ENCODE measurements around the gene GALNT9. TPM values are rescaled to one million over a fixed set of nuclear protein-coding genes. Genes with fewer than 3 reads are reported as not detected.

Gene GALNT9
- total and polyA plus RNA-seq, 10 donors: 0.20 to 2.4 (median 0.84) TPM

DNA sequence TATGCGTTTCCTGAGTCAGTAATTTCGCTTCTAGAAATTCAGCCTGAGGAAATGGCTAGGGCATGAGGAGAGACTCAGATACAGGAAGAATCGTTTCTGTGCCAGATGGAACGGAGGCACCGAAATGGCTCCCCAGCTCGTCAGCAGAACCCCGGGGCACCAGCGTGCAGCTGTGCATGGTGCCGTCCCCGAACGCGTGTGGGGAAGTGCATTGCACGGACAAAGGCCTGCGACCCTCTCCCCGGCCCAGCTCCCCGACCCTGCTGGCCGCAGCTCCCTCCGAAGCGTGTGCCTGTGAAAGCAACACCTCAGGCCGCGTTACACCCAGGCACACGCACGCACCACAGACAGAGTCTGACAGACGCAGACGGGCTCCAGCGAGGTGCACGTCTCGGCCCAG lies 102.3 kb downstream of the GALNT9 start:
- Histone ChIP-seq H3K4me1 (peaks cover 0 to 6% (median 3%) of the 10 kb centered on the region in 6 donors), H3K4me3 (no peak overlapping the region), H3K36me3 (no peaks in the 10 kb centered on the region), H3K27me3 (replicated peaks in 1 of 7) (peaks cover 0 to 47% (median 29%) of the 10 kb centered on the region in 7 donors), H3K9me3 (no peaks in the 10 kb centered on the region), H3K27ac (no peak overlapping the region)
- DNase-seq: no peak
- intact Hi-C loops (cut with DNase I; ENCODE audit: low total_unique reads): no loop called here
- TF ChIP-seq POLR2AphosphoS5 (IDR thresholded peaks at IDR 0.05) (no peak), CTCF (IDR thresholded peaks at IDR 0.05 in 8 of 11, conservative IDR thresholded peaks at IDR 0.05 in 3 of 11) (no peak), POLR2A (IDR thresholded peaks at IDR 0.05) (no peak)
- WGBS, 5 donors: 73 to 81% (median 73%) methylated on average over 21 to 28 of the region's 28 CpGs

- Histone ChIP-seq H3K4me3 (no peak overlapping the region), H3K27ac (no peak overlapping the region), H3K4me1 (peaks cover 0 to 10% (median 4%) of the 10 kb centered on the region in 6 donors), H3K9me3 (no peaks in the 10 kb centered on the region), H3K27me3 (replicated peaks in 1 of 7) (peaks cover 0 to 52% (median 32%) of the 10 kb centered on the region in 7 donors), H3K36me3 (no peaks in the 10 kb centered on the region)
- no peak for DNase-seq
- intact Hi-C loops (cut with DNase I; ENCODE audit: low total_unique reads): no loop called here
- TF ChIP-seq CTCF (IDR thresholded peaks at IDR 0.05 in 8 of 11, conservative IDR thresholded peaks at IDR 0.05 in 3 of 11): no peak
- no peak for TF ChIP-seq POLR2AphosphoS5 (IDR thresholded peaks at IDR 0.05)
- TF ChIP-seq POLR2A (IDR thresholded peaks at IDR 0.05): no peak
- WGBS, 5 donors: 62 to 91% (median 71%) methylated on average over 1 of the region's 1 CpG
These were observed 102.8 kb downstream of the GALNT9 start for GRCh38 chr12:132226604-132227003.

- Histone ChIP-seq H3K9me3 (no peaks in the 10 kb centered on the region), H3K4me3 (no peak overlapping the region), H3K27ac (no peak overlapping the region), H3K27me3 (replicated peaks in 1 of 7) (peaks cover 0 to 56% (median 30%) of the 10 kb centered on the region in 7 donors), H3K36me3 (no peaks in the 10 kb centered on the region), H3K4me1 (peaks cover 0 to 10% (median 4%) of the 10 kb centered on the region in 6 donors)
- intact Hi-C loops (cut with DNase I; ENCODE audit: low total_unique reads): no loop called here
- TF ChIP-seq POLR2A (IDR thresholded peaks at IDR 0.05): no peak
- no peak for TF ChIP-seq POLR2AphosphoS5 (IDR thresholded peaks at IDR 0.05)
- no peak for TF ChIP-seq CTCF (IDR thresholded peaks at IDR 0.05 in 8 of 11, conservative IDR thresholded peaks at IDR 0.05 in 3 of 11)
- 78 to 89% (median 84%) methylated on average over 1 of the region's 1 CpG for WGBS, 5 donors
- DNase-seq: no peak
These were observed 104.2 kb downstream of the GALNT9 start for GRCh38 chr12:132225214-132225613.

DNA sequence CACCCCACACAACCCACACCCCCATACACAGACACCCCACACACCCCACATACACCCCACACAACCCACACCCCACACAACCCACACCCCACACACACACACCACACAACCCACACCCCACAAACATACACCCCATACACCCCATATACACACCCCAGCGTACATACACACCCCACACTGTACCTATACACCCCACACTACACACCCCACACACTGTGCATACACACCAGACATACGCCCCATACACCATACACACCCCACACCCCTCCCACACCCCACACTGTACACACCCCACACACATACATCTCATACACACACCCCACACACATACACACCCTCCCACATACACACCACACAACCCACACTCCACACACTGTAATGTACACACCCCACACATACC lies 104.9 kb downstream of the GALNT9 start:
- intact Hi-C loops (cut with DNase I; ENCODE audit: low total_unique reads): no loop called here
- 91 to 97% (median 95%) methylated on average over 2 of the region's 2 CpGs for WGBS, 5 donors
- Histone ChIP-seq H3K27ac (no peak overlapping the region), H3K9me3 (no peaks in the 10 kb centered on the region), H3K36me3 (no peaks in the 10 kb centered on the region), H3K4me3 (no peak overlapping the region), H3K27me3 (replicated peaks in 1 of 7) (peaks cover 0 to 56% (median 33%) of the 10 kb centered on the region in 7 donors), H3K4me1 (peaks cover 0 to 10% (median 4%) of the 10 kb centered on the region in 6 donors)
- no peak for TF ChIP-seq POLR2AphosphoS5 (IDR thresholded peaks at IDR 0.05)
- no peak for TF ChIP-seq POLR2A (IDR thresholded peaks at IDR 0.05)
- no peak for TF ChIP-seq CTCF (IDR thresholded peaks at IDR 0.05 in 8 of 11, conservative IDR thresholded peaks at IDR 0.05 in 3 of 11)
- no peak for DNase-seq
